Tibial nerve (tissue), 4 donors: ENCODE results near the gene ATF5. TPM values are rescaled to one million over a fixed set of nuclear protein-coding genes. Genes with fewer than 3 reads are reported as not detected.
"Not testable (repeated sequence)": the region's sequence is repeated elsewhere in the genome, so short reads cannot be mapped to it uniquely, and the experiment has no call there.

Experiments used
- DNase-seq, 2 donors: peaks; one replicate each; pipeline ENCODE4 v3.0.0-alpha.2; 2019; ENCODE audit warnings: low spot score in 2 of 2
- H3K27ac ChIP-seq, 4 donors: fragments of 200-600 bp; sonication (generic) in 3 of 4; one replicate each; pipeline ENCODE4 v1.5.1; 2017 to 2019; ENCODE audit warnings: mild to moderate bottlenecking in 1 of 4
- H3K27me3 ChIP-seq, 2 donors: fragments of 200-600 bp; sonication (generic) in 1 of 2; one replicate each; pipeline versions ENCODE4 v1.5.1 to v1.6.0; 2017 to 2019
- H3K36me3 ChIP-seq, 3 donors: fragments of 200-600 bp; sonication (generic); one replicate each; pipeline ENCODE4 v1.5.1; 2018 to 2019
- H3K4me1 ChIP-seq, 4 donors: fragments of 200-600 bp; sonication (generic) in 3 of 4; one replicate each; pipeline ENCODE4 v1.5.1; 2017 to 2019
- H3K4me3 ChIP-seq, 4 donors: fragments of 200-600 bp; sonication (generic) in 3 of 4; one replicate each; pipeline ENCODE4 v1.5.1; 2017 to 2019; ENCODE audit warnings: mild to moderate bottlenecking in 1 of 4, moderate library complexity in 1 of 4
- H3K9me3 ChIP-seq, 4 donors: fragments of 200-600 bp; sonication (generic) in 3 of 4; one replicate each; pipeline ENCODE4 v1.5.1; 2017 to 2019
- EP300 ChIP-seq, 2 donors: sonication (generic); formaldehyde crosslinking; IDR thresholded peaks; one replicate each; pipeline ENCODE4 v1.6.1; 2017; ENCODE audit warnings: antibody characterized with exemption in 2 of 2, mild to moderate bottlenecking in 1 of 2
- POLR2A ChIP-seq, 2 donors: fragments of 450-650 bp; IDR thresholded peaks; one replicate each; pipeline ENCODE4 v1.6.1; 2017; ENCODE audit warnings: antibody characterized with exemption in 2 of 2, mild to moderate bottlenecking in 2 of 2, moderate library complexity in 2 of 2
- WGBS, 2 donors: methylation state at CpG; one replicate each; pipeline ENCODE4 v1.1.5; 2018; 5-methylcytosine and 5-hydroxymethylcytosine counted together
- total RNA-seq, 4 donors: library from RNA; depleted of rRNA; stranded (reverse); fragments of >200 nt; gene quantifications; one replicate each; pipeline ENCODE4 v1.1.0, GENCODE V29; 2016
- TF ChIP-seq, protein P1 (sequence below), 5 experiments: fragments of 200-600 bp in 3 of 5; fragments of 450-650 bp in 2 of 5; sonication (generic) in 3 of 5; IDR thresholded peaks; one replicate each; pipeline ENCODE4 v1.5.1; 2016 to 2019; ENCODE audit warnings: antibody characterized with exemption in 5 of 5, mild to moderate bottlenecking in 3 of 5, moderate library complexity in 2 of 5

ATF5 gene
- total RNA-seq, 4 donors from 2014 or later = 12.6 to 19.0 (median 14.8) TPM

DNA sequence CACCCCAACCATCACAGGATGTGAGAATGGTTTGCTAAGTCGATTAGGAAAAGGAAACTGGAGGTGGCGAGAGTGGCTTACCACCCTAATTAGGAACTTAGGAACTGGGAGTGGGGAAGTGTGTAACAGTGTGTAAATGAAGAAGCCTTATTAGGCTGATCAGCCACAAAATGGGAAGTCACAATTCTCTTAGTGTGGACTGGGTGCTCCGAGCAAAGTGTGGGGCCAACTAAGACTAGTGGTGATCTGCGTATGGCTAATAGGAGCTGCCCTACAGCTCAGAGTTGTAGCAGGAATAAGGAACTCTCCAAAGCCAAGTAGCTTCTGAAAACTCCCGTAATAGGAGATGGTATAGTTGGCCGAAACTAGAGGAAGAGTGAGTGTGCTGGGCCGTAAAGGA is 24.4 kb downstream of the ATF5 start:
- TF ChIP-seq, protein P1, sequence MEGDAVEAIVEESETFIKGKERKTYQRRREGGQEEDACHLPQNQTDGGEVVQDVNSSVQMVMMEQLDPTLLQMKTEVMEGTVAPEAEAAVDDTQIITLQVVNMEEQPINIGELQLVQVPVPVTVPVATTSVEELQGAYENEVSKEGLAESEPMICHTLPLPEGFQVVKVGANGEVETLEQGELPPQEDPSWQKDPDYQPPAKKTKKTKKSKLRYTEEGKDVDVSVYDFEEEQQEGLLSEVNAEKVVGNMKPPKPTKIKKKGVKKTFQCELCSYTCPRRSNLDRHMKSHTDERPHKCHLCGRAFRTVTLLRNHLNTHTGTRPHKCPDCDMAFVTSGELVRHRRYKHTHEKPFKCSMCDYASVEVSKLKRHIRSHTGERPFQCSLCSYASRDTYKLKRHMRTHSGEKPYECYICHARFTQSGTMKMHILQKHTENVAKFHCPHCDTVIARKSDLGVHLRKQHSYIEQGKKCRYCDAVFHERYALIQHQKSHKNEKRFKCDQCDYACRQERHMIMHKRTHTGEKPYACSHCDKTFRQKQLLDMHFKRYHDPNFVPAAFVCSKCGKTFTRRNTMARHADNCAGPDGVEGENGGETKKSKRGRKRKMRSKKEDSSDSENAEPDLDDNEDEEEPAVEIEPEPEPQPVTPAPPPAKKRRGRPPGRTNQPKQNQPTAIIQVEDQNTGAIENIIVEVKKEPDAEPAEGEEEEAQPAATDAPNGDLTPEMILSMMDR (IDR thresholded peaks at IDR 0.05) = no peak
- no peak for TF ChIP-seq POLR2A (IDR thresholded peaks at IDR 0.05)
- TF ChIP-seq EP300 (IDR thresholded peaks at IDR 0.05) = no peak
- Histone ChIP-seq H3K9me3 (no peaks in the 10 kb centered on the region), H3K36me3 (no peaks in the 10 kb centered on the region), H3K4me1 (peaks cover 0 to 46% (median 18%) of the 10 kb centered on the region in 4 donors), H3K27ac (no peak overlapping the region), H3K27me3 (peaks cover 0 to 9% of the 10 kb centered on the region in 2 donors), H3K4me3 (no peak overlapping the region)
- DNase-seq = no peak
- 58 to 60% methylated on average over 7 of the region's 7 CpGs for WGBS, 2 donors

DNA sequence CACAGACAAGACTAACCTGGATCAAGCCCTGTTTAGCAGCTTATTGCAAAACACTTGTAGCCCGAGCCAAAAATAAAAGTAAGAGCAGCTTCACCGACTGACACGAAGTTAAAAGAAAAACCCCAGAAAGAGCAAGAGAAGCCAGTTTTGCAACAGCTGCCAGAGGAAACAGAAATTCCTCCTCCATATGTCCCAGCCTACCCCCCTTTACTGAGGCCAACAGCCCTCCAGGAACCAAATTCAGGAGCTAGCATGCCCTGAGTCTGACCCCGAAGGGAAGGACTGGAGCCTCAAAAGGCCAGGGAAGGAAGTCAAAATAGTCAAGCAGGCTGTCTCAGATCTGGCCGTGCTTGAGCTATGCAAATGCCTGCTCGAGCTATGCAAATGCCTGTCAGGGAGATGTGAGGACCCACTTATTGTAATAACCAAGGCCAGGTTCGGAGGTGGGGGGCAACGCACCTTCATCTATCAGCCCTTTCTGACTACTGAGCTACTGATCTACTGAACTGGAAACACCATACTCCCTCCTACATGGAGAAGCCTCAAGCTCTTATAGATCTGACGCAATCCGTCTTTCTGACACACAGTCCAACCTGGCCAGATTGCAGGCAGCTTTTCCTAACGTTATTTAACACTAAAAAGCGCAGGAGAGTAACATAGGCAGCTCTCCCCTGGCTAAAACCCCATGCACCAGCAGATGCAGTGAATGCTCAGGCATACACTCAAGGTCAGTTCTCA is 25.3 kb downstream of the ATF5 start:
- no peaks in the 10 kb centered on the region for H3K36me3 ChIP-seq
- H3K4me1 ChIP-seq = peaks cover 0 to 46% (median 18%) of the 10 kb centered on the region in 4 donors
- no peak for DNase-seq
- no peak overlapping the region for H3K4me3 ChIP-seq
- WGBS, 2 donors = 17 to 18% methylated on average over 12 of the region's 12 CpGs
- H3K27ac ChIP-seq = peak overlapping the region in 1 of 4 donors; percentile 52
- H3K27me3 ChIP-seq = peaks cover 0 to 12% of the 10 kb centered on the region in 2 donors
- no peaks in the 10 kb centered on the region for H3K9me3 ChIP-seq
- TF ChIP-seq, protein P1 (IDR thresholded peaks at IDR 0.05) = no peak
- peak in 1 of 2 donors; percentile 13 for TF ChIP-seq EP300 (IDR thresholded peaks at IDR 0.05)

- Histone ChIP-seq H3K4me1 (peaks cover 0 to 46% (median 18%) of the 10 kb centered on the region in 4 donors), H3K4me3 (peak overlapping the region in 1 of 4 donors; percentile 9), H3K27me3 (peaks cover 0 to 12% of the 10 kb centered on the region in 2 donors), H3K36me3 (no peaks in the 10 kb centered on the region), H3K9me3 (no peaks in the 10 kb centered on the region), H3K27ac (peak overlapping the region in 1 of 4 donors; percentile 52)
- DNase-seq = no peak
- WGBS, 2 donors = 33 to 40% methylated on average over 11 of the region's 11 CpGs
- TF ChIP-seq, protein P1 (IDR thresholded peaks at IDR 0.05) = no peak
- TF ChIP-seq POLR2A (IDR thresholded peaks at IDR 0.05) = no peak
- TF ChIP-seq EP300 (IDR thresholded peaks at IDR 0.05) = no peak
Measured at GRCh38 chr19:49954933-49955332, 25.9 kb downstream of the ATF5 start.

DNA sequence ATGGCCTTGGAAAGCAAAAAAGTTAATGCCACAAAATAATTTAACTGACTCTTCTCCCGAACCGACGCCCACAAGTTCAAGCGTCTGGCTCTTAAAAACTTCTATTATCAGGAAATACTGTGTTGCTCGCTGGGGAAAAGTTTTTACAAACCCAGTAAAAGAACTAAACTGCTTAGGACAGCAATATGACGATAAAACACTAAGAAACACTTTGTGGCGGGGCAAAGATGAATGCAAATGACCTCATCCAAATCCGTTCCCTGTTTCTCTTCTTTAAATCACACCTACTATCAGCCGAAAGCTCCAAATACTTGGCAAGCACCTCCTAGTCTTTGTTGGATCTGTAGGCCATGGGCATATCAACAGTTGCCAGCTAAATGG is 27.1 kb downstream of the ATF5 start:
- peaks cover 0 to 12% of the 10 kb centered on the region in 2 donors for H3K27me3 ChIP-seq
- no peaks in the 10 kb centered on the region for H3K9me3 ChIP-seq
- WGBS, 2 donors = 50 to 63% methylated on average over 9 of the region's 9 CpGs
- H3K4me3 ChIP-seq = no peak overlapping the region
- H3K27ac ChIP-seq = no peak overlapping the region
- TF ChIP-seq, protein P1 (IDR thresholded peaks at IDR 0.05) = no peak
- TF ChIP-seq POLR2A (IDR thresholded peaks at IDR 0.05) (no peak), EP300 (IDR thresholded peaks at IDR 0.05) (no peak)
- DNase-seq = no peak
- H3K36me3 ChIP-seq = no peaks in the 10 kb centered on the region
- H3K4me1 ChIP-seq = peaks cover 0 to 46% (median 18%) of the 10 kb centered on the region in 4 donors

GRCh38 chr19:49957262-49957915 is 28.4 kb downstream of the ATF5 start:
- 84 to 89% methylated on average over 10 of the region's 10 CpGs for WGBS, 2 donors
- no peak for DNase-seq
- H3K27me3 ChIP-seq = peaks cover 0 to 12% of the 10 kb centered on the region in 2 donors
- peaks cover 0 to 36% (median 18%) of the 10 kb centered on the region in 4 donors for H3K4me1 ChIP-seq
- TF ChIP-seq POLR2A (IDR thresholded peaks at IDR 0.05) = no peak
- no peak for TF ChIP-seq EP300 (IDR thresholded peaks at IDR 0.05)
- TF ChIP-seq, protein P1 (IDR thresholded peaks at IDR 0.05) = no peak
- H3K36me3 ChIP-seq = no peaks in the 10 kb centered on the region
- no peaks in the 10 kb centered on the region for H3K9me3 ChIP-seq
- no peak overlapping the region for H3K4me3 ChIP-seq
- H3K27ac ChIP-seq = no peak overlapping the region

GRCh38 chr19:49958144-49958543 is 29.1 kb downstream of the ATF5 start:
- not testable (repeated sequence) for H3K9me3 ChIP-seq, H3K4me3 ChIP-seq, H3K27ac ChIP-seq, H3K36me3 ChIP-seq, DNase-seq
- peaks cover 0 to 12% of the 10 kb centered on the region in 2 donors for H3K27me3 ChIP-seq
- H3K4me1 ChIP-seq = peaks cover 0 to 28% (median 18%) of the 10 kb centered on the region in 4 donors
- WGBS, 2 donors = 29 to 43% methylated on average over 7 to 8 of the region's 9 CpGs

DNA sequence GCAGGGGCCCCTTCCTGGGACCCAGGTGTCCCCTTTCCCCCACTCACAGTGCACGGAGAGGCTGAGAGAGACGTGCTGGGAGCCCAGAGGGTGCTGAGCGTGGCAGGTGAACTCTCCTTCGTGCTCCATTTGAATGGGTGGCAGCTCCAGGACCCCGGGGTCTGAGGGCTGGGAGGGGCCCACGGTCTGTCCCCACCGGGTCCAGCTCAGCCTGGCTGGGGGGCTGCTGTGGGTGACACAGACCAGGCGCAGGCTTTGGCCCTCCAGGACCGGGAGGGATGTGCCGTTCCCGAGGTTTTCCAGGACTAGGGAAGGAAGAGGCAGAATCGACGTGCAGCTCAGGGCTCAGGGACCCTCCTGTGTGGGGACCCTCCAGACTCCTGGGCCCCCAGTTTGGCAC is 29.6 kb downstream of the ATF5 start:
- not testable (repeated sequence) for DNase-seq, H3K4me3 ChIP-seq, H3K36me3 ChIP-seq, H3K9me3 ChIP-seq, H3K27ac ChIP-seq
- 55 to 62% methylated on average over 9 to 12 of the region's 13 CpGs for WGBS, 2 donors
- Histone ChIP-seq H3K4me1 (peaks cover 0 to 25% (median 18%) of the 10 kb centered on the region in 4 donors), H3K27me3 (peaks cover 0 to 12% of the 10 kb centered on the region in 2 donors)
